Measurements from ENCODE around the gene GAS2.

GAS2 gene

GRCh38 chr11:22674470-22675439 is 8.3 kb downstream of the GAS2 start:
- no peak for DNase-seq

GRCh38 chr11:22677153-22677903 is 10.9 kb downstream of the GAS2 start:
- no peak for DNase-seq

- no peak for DNase-seq
Observed at GRCh38 chr11:22680628-22681027, 14.2 kb downstream of the GAS2 start.

- no peak for DNase-seq
Observed at GRCh38 chr11:22681281-22681812, 14.9 kb downstream of the GAS2 start.

GRCh38 chr11:22684082-22684481 is 17.7 kb downstream of the GAS2 start:
- DNase-seq: no peak

- no peak for DNase-seq
Observed at GRCh38 chr11:22685111-22685510, 18.7 kb downstream of the GAS2 start.

GRCh38 chr11:22688914-22689313 is 22.5 kb downstream of the GAS2 start:
- DNase-seq: no peak

- DNase-seq: no peak
Observed at GRCh38 chr11:22690257-22690656, 23.8 kb downstream of the GAS2 start.

GRCh38 chr11:22690871-22691270 is 24.5 kb downstream of the GAS2 start:
- DNase-seq: peak; percentile 5 to 10

- no peak for DNase-seq
Observed at GRCh38 chr11:22699388-22699787, 33.0 kb downstream of the GAS2 start.

GRCh38 chr11:22702031-22702430 is 35.6 kb downstream of the GAS2 start:
- DNase-seq: no peak

- no peak for DNase-seq
Observed at GRCh38 chr11:22703040-22703439, 36.6 kb downstream of the GAS2 start.

GRCh38 chr11:22703591-22703990 is 37.2 kb downstream of the GAS2 start:
- DNase-seq: no peak

GRCh38 chr11:22707119-22707899 is 40.9 kb downstream of the GAS2 start:
- no peak for DNase-seq

- DNase-seq: no peak
Observed at GRCh38 chr11:22711071-22711770, 44.8 kb downstream of the GAS2 start.

GRCh38 chr11:22711880-22712279 is 45.5 kb downstream of the GAS2 start:
- no peak for DNase-seq

- DNase-seq: no peak
Observed at GRCh38 chr11:22713336-22713735, 46.9 kb downstream of the GAS2 start.

- no peak for DNase-seq
Observed at GRCh38 chr11:22715971-22716370, 49.6 kb downstream of the GAS2 start.

- DNase-seq: no peak
Observed at GRCh38 chr11:22720457-22720856, 54.0 kb downstream of the GAS2 start.

- DNase-seq: no peak
Observed at GRCh38 chr11:22723274-22723673, 56.9 kb downstream of the GAS2 start.

- DNase-seq: no peak
Observed at GRCh38 chr11:22725079-22725478, 58.7 kb downstream of the GAS2 start.

Measured in CD4-positive, alpha-beta T cell treated with Interleukin-1 beta for 1 hour (primary cell).